Natural killer cell (primary cell): Measurements from ENCODE around the gene DGKE. TPM values are rescaled to one million over a fixed set of nuclear protein-coding genes. Genes with fewer than 3 reads are reported as not detected.

Experiments
- ATAC-seq, 3 donors: fragments of 150-1000 bp in 2 of 3; fragments of 200-7000 bp in 1 of 3; cut with Tn5 transposase; 1 replicate in 1 of 3; 2 replicates in 2 of 3; pipeline ENCODE4 v1.10.0; 2021; ENCODE audit warnings: mild to moderate bottlenecking in 2 of 3, moderate library complexity in 2 of 3
- DNase-seq, 2 donors: peaks; one replicate each; pipeline versions ENCODE4 v3.0.0 to v3.0.0-alpha.2; 2013 to 2021; ENCODE audit warnings: mixed read lengths in 1 of 2
- H3K27ac ChIP-seq: one replicate; pipeline ENCODE4 v1.5.1; 2013; ENCODE audit warnings: mild to moderate bottlenecking, low read length
- H3K27me3 ChIP-seq: one replicate; pipeline ENCODE4 v1.6.1; 2013; ENCODE audit warnings: low read length; ENCODE audit not compliant: control insufficient read depth, insufficient read depth
- H3K36me3 ChIP-seq: one replicate; pipeline ENCODE4 v1.6.1; 2013; ENCODE audit warnings: low read length; ENCODE audit not compliant: control insufficient read depth, insufficient read depth
- H3K4me1 ChIP-seq: one replicate; pipeline ENCODE4 v1.6.1; 2013; ENCODE audit warnings: low read length; ENCODE audit not compliant: control insufficient read depth, insufficient read depth
- H3K4me3 ChIP-seq: one replicate; pipeline ENCODE4 v1.5.1; 2013; ENCODE audit warnings: low read length
- H3K9me3 ChIP-seq: one replicate; pipeline ENCODE4 v1.6.1; 2013; ENCODE audit warnings: low read length; ENCODE audit not compliant: control insufficient read depth, insufficient read depth
- H3K27ac Mint-ChIP-seq, 2 donors: one replicate each; pipeline ENCODE4 v1.8.0; 2022; ENCODE audit warnings: mild to moderate bottlenecking in 2 of 2, mixed read lengths in 2 of 2, moderate library complexity in 1 of 2
- H3K27me3 Mint-ChIP-seq, 2 donors: one replicate each; pipeline ENCODE4 v1.8.0; 2022; ENCODE audit warnings: low read depth in 2 of 2, mixed read lengths in 2 of 2
- H3K36me3 Mint-ChIP-seq: one replicate; pipeline ENCODE4 v1.8.0; 2022; ENCODE audit warnings: mixed read lengths
- H3K4me1 Mint-ChIP-seq, 2 donors: one replicate each; pipeline ENCODE4 v1.8.0; 2022; ENCODE audit warnings: mixed read lengths in 2 of 2
- H3K4me3 Mint-ChIP-seq: one replicate; pipeline ENCODE4 v1.8.0; 2022; ENCODE audit warnings: mild to moderate bottlenecking, moderate library complexity, mixed read lengths
- H3K9me3 Mint-ChIP-seq, 2 donors: one replicate each; pipeline ENCODE4 v1.8.0; 2022; ENCODE audit warnings: mixed read lengths in 2 of 2
- WGBS: methylation state at CpG from one replicate; pipeline ENCODE4 v1.1.7; 2013; ENCODE audit warnings: missing lambda C conversion rate; ENCODE audit not compliant: insufficient coverage; 5-methylcytosine and 5-hydroxymethylcytosine counted together
- intact Hi-C: fragments of 100-400 bp; cut with micrococcal nuclease; formaldehyde crosslinking; loops from one replicate; pipeline ENCODE4 v1.14.2; 2022
- total RNA-seq, 4 donors: library from RNA; stranded (reverse); fragments of 120-200 nt in 1 of 4; gene quantifications; one replicate each; pipeline versions ENCODE4 v1.2.3 to v1.2.4, GENCODE V29; 2013 to 2022
- TF ChIP-seq, protein P1 (sequence below): fragments of 200-600 bp; IDR thresholded peaks from one replicate; pipeline ENCODE4 v1.8.0; 2022; ENCODE audit warnings: antibody characterized with exemption

DGKE gene
- total RNA-seq, 3 donors from 2014 or later (not counting 1 experiment from before 2014, with no cell fraction given), result 19.3 to 31.0 (median 29.5) TPM

- Mint-ChIP-seq H3K4me3 (no peak overlapping the region), H3K27ac (no peak overlapping the region), H3K27me3 (no peaks in the 10 kb centered on the region), H3K9me3 (no peaks in the 10 kb centered on the region), H3K4me1 (peaks cover 0 to 17% of the 10 kb centered on the region in 2 donors), H3K36me3 (peaks cover 15% of the 10 kb centered on the region)
- intact Hi-C loops, result loop anchor here (1.0 kb wide), 1 partner anchor 49 kb away; no protein-coding TSS in a partner anchor
- H3K4me3 ChIP-seq, result no peak overlapping the region
- no peaks in the 10 kb centered on the region for H3K27me3 ChIP-seq
- no peaks in the 10 kb centered on the region for H3K4me1 ChIP-seq
- peaks cover 68% of the 10 kb centered on the region for H3K36me3 ChIP-seq
- DNase-seq (peak; percentile 52 to 72), ATAC-seq (peak in 2 of 3 donors; percentile 67 to 78)
- TF ChIP-seq, protein P1, sequence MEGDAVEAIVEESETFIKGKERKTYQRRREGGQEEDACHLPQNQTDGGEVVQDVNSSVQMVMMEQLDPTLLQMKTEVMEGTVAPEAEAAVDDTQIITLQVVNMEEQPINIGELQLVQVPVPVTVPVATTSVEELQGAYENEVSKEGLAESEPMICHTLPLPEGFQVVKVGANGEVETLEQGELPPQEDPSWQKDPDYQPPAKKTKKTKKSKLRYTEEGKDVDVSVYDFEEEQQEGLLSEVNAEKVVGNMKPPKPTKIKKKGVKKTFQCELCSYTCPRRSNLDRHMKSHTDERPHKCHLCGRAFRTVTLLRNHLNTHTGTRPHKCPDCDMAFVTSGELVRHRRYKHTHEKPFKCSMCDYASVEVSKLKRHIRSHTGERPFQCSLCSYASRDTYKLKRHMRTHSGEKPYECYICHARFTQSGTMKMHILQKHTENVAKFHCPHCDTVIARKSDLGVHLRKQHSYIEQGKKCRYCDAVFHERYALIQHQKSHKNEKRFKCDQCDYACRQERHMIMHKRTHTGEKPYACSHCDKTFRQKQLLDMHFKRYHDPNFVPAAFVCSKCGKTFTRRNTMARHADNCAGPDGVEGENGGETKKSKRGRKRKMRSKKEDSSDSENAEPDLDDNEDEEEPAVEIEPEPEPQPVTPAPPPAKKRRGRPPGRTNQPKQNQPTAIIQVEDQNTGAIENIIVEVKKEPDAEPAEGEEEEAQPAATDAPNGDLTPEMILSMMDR, result peak; percentile 65
- peaks cover 14% of the 10 kb centered on the region for H3K9me3 ChIP-seq
- H3K27ac ChIP-seq, result no peak overlapping the region
- WGBS, result 82% methylated on average over 16 of the region's 16 CpGs
Observed at GRCh38 chr17:56891751-56892150, 57.8 kb downstream of the DGKE start.

- peaks cover 71% of the 10 kb centered on the region for H3K36me3 ChIP-seq
- H3K36me3 Mint-ChIP-seq, result peaks cover 11% of the 10 kb centered on the region
- H3K27ac Mint-ChIP-seq, result peak overlapping the region in 1 of 2 donors; percentile 7
Observed at GRCh38 chr17:56892333-56892732, 58.4 kb downstream of the DGKE start.

DNA sequence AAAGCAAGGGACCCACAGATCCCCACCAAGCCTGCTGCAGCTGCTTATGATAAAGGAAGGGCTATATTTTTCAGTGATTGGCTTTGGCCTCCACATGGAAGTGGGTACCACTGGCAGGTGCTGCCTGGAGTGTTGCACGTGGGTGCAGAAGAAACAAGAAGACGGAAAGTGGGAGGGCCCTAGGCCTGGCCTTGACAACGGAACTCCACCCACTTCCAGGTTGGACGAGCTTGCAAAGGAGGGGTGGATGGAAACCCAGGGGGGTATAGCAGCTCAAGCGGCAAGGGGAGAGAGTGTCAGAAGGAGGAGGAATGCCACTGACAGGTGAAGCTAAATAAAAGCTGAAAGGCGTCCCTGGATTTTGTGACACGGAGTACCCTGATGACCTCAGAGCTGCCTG is 59.6 kb downstream of the DGKE start:
- intact Hi-C loops, result no loop called here

More at GRCh38 chr17:56892333-56892732, 58.4 kb downstream of the DGKE start:
- H3K4me3 Mint-ChIP-seq, result no peak overlapping the region
- peaks cover 0 to 17% of the 10 kb centered on the region in 2 donors for H3K4me1 Mint-ChIP-seq
- ATAC-seq (no peak), DNase-seq (no peak)
- peaks cover 14% of the 10 kb centered on the region for H3K9me3 ChIP-seq
- no peak overlapping the region for H3K4me3 ChIP-seq
- intact Hi-C loops, result no loop called here
- TF ChIP-seq, protein P1, result no peak
- WGBS, result 97% methylated on average over 1 of the region's 1 CpG
- no peaks in the 10 kb centered on the region for H3K4me1 ChIP-seq
- H3K27me3 Mint-ChIP-seq, result no peaks in the 10 kb centered on the region
- no peak overlapping the region for H3K27ac ChIP-seq
- H3K27me3 ChIP-seq, result no peaks in the 10 kb centered on the region
- no peaks in the 10 kb centered on the region for H3K9me3 Mint-ChIP-seq

More for the DNA sequence above, 59.6 kb downstream of the DGKE start:
- peaks cover 72% of the 10 kb centered on the region for H3K36me3 ChIP-seq
- H3K4me1 Mint-ChIP-seq, result peaks cover 5 to 23% of the 10 kb centered on the region in 2 donors
- H3K4me1 ChIP-seq, result peaks cover 3% of the 10 kb centered on the region
- no peak overlapping the region for H3K27ac Mint-ChIP-seq
- TF ChIP-seq, protein P1, result no peak
- H3K4me3 Mint-ChIP-seq, result no peak overlapping the region
- no peak for ATAC-seq
- H3K9me3 ChIP-seq, result peaks cover 3% of the 10 kb centered on the region
- H3K27ac ChIP-seq, result no peak overlapping the region
- no peaks in the 10 kb centered on the region for H3K9me3 Mint-ChIP-seq
- no peak for DNase-seq
- H3K36me3 Mint-ChIP-seq, result peaks cover 7% of the 10 kb centered on the region
- no peaks in the 10 kb centered on the region for H3K27me3 Mint-ChIP-seq
- H3K27me3 ChIP-seq, result no peaks in the 10 kb centered on the region
- whole genome bisulfite sequencing, result 92% methylated on average over 7 of the region's 7 CpGs
- no peak overlapping the region for H3K4me3 ChIP-seq
